ENCODE results near the gene DBF4B.
A peak's percentile ranks its signal among the peaks of the same experiment; 100 is the strongest.

Gene DBF4B

GRCh38 chr17:44763170-44763569 is 54.7 kb downstream of the DBF4B start:
- Mint-ChIP-seq H3K4me1 (peaks cover 6% of the 10 kb centered on the region), H3K27me3 (peaks cover 62% of the 10 kb centered on the region), H3K36me3 (no peaks in the 10 kb centered on the region), H3K9me3 (no peaks in the 10 kb centered on the region), H3K27ac (no peak overlapping the region), H3K4me3 (no peak overlapping the region)
- no peak for ATAC-seq

GRCh38 chr17:44765965-44766364 is 57.5 kb downstream of the DBF4B start:
- Mint-ChIP-seq H3K36me3 (no peaks in the 10 kb centered on the region), H3K27me3 (peaks cover 65% of the 10 kb centered on the region), H3K4me1 (peaks cover 6% of the 10 kb centered on the region), H3K9me3 (no peaks in the 10 kb centered on the region), H3K27ac (no peak overlapping the region), H3K4me3 (no peak overlapping the region)
- no peak for ATAC-seq

DNA sequence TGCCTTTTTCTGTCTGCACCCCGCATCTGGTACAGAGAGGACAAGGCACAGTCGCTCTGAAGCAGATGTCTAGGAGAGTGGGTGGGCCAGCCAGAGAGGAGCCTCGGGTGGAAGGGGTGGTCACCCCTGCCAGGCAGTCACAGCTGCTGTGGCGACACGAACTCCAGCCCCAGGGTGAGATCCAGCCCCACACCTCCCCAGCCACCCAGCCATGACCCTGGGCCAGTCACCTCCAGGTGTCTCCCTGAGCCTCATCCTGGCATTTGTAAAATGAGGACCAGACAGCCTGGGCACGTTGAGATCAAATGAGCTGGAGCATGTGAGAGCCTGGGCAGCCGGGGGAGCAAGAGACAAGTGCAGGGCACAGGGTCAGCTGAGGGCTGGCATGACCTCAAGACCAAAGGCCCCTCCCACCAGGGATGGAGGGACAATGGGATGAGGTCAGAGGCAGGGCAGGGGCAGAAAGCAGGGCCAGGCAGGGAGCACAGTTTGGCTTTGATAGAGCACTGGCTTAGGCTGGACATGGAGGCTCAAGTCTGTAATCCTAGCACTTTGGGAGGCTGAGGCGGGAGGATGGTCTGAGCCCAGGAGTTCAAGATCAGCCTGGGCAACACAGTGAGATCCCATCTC is 58.1 kb downstream of the DBF4B start:
- no peak overlapping the region for H3K27ac Mint-ChIP-seq
- H3K4me1 Mint-ChIP-seq, result peaks cover 6% of the 10 kb centered on the region
- H3K27me3 Mint-ChIP-seq, result peaks cover 59% of the 10 kb centered on the region
- H3K4me3 Mint-ChIP-seq, result no peak overlapping the region
- no peaks in the 10 kb centered on the region for H3K9me3 Mint-ChIP-seq
- no peak for ATAC-seq
- H3K36me3 Mint-ChIP-seq, result no peaks in the 10 kb centered on the region

- peaks cover 50% of the 10 kb centered on the region for H3K27me3 Mint-ChIP-seq
- H3K9me3 Mint-ChIP-seq, result no peaks in the 10 kb centered on the region
- no peak overlapping the region for H3K4me3 Mint-ChIP-seq
- peak; percentile 50 for ATAC-seq
- H3K4me1 Mint-ChIP-seq, result peaks cover 6% of the 10 kb centered on the region
- H3K27ac Mint-ChIP-seq, result no peak overlapping the region
- no peaks in the 10 kb centered on the region for H3K36me3 Mint-ChIP-seq
Measured at GRCh38 chr17:44767493-44767892, 59.0 kb downstream of the DBF4B start.

DNA sequence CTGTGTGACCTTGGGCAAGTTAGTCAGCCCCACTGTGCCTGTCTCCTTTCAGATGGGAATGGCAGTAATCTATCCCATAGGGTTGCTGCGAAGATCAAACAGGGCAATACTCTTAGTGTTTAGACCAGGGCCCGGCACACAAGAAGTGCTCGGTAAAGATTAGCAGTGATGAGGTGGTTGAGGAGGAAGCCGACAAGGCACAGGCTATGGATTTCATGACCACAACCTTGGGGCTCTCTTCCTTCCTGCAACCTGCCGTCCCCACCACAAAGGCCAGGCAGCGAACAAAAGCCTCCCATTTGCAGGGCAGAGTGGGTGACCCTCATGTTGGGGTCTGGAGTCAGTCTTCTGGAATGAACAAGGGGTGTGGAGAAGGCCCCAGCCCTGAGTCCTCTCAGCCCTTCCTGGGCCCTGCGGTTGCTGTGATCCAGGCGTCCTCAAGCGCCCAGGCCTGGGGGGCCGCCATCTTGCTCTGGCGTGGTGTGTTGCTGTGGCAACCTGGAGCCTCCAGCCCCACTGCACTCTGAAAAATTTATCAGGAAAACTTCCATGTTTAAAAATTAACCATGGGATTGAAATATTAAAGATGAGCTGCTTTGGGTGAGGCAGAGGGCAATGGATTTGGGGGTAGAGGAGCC is 60.2 kb downstream of the DBF4B start:
- Mint-ChIP-seq H3K4me1 (peaks cover 6% of the 10 kb centered on the region), H3K27me3 (peaks cover 57% of the 10 kb centered on the region), H3K9me3 (no peaks in the 10 kb centered on the region), H3K36me3 (no peaks in the 10 kb centered on the region), H3K27ac (no peak overlapping the region), H3K4me3 (no peak overlapping the region)
- no peak for ATAC-seq

GRCh38 chr17:44769230-44769629 is 60.8 kb downstream of the DBF4B start:
- H3K36me3 Mint-ChIP-seq, result no peaks in the 10 kb centered on the region
- peaks cover 57% of the 10 kb centered on the region for H3K27me3 Mint-ChIP-seq
- H3K4me3 Mint-ChIP-seq, result no peak overlapping the region
- no peaks in the 10 kb centered on the region for H3K9me3 Mint-ChIP-seq
- peaks cover 6% of the 10 kb centered on the region for H3K4me1 Mint-ChIP-seq
- no peak overlapping the region for H3K27ac Mint-ChIP-seq
- no peak for ATAC-seq

DNA sequence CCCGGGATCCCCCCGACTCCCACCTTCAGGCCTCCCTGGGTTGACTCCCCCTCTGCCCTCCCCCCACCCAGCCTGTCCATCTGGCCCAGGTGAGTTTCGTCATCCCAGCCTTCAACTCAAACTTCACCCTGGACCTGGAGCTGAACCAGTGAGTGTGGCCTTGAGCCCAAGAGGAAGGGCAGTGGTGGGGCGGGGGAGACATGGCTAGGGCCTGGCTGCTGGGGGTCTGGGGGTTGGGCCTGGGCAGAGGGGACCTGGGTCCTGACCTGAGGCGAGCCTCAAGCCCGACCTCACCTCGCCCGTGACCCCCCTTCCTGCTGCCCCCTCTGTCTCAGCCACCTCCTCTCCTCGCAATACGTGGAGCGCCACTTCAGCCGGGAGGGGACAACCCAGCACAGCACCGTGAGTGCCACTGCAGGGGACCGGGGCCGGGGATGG is 61.2 kb downstream of the DBF4B start:
- no peak overlapping the region for H3K27ac Mint-ChIP-seq

GRCh38 chr17:44770166-44770925 is 61.9 kb downstream of the DBF4B start:
- Mint-ChIP-seq H3K36me3 (no peaks in the 10 kb centered on the region), H3K4me1 (peaks cover 12% of the 10 kb centered on the region), H3K4me3 (no peak overlapping the region), H3K27me3 (peaks cover 55% of the 10 kb centered on the region), H3K27ac (no peak overlapping the region), H3K9me3 (no peaks in the 10 kb centered on the region)
- ATAC-seq, result no peak

More for the DNA sequence above, 61.2 kb downstream of the DBF4B start:
- Mint-ChIP-seq H3K27me3 (peaks cover 55% of the 10 kb centered on the region), H3K4me3 (no peak overlapping the region), H3K4me1 (peaks cover 7% of the 10 kb centered on the region), H3K9me3 (no peaks in the 10 kb centered on the region), H3K36me3 (no peaks in the 10 kb centered on the region)
- no peak for ATAC-seq

GRCh38 chr17:44772308-44773045 is 64.0 kb downstream of the DBF4B start:
- H3K27ac Mint-ChIP-seq, result no peak overlapping the region
- peaks cover 19% of the 10 kb centered on the region for H3K4me1 Mint-ChIP-seq
- peaks cover 54% of the 10 kb centered on the region for H3K27me3 Mint-ChIP-seq
- ATAC-seq, result no peak
- no peak overlapping the region for H3K4me3 Mint-ChIP-seq
- no peaks in the 10 kb centered on the region for H3K36me3 Mint-ChIP-seq
- H3K9me3 Mint-ChIP-seq, result no peaks in the 10 kb centered on the region

DNA sequence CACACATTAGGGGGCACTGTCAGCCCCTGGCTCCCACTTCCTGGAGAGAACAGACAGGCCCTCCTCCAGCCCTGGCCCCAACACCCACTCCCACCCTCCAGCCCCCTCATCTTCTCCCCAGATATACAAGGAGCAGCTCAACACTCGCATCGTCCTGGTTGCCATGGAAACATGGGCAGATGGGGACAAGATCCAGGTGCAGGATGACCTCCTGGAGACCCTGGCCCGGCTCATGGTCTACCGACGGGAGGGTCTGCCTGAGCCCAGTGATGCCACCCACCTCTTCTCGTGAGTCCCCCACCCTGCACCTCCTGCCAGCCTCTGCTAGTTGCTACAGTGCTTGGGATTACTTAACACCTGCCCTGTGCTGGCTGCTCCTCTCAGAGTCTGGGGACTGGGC is 64.7 kb downstream of the DBF4B start:
- Mint-ChIP-seq H3K4me1 (peaks cover 14% of the 10 kb centered on the region), H3K27me3 (peaks cover 54% of the 10 kb centered on the region), H3K4me3 (no peak overlapping the region), H3K9me3 (no peaks in the 10 kb centered on the region), H3K27ac (no peak overlapping the region), H3K36me3 (no peaks in the 10 kb centered on the region)
- ATAC-seq, result no peak

DNA sequence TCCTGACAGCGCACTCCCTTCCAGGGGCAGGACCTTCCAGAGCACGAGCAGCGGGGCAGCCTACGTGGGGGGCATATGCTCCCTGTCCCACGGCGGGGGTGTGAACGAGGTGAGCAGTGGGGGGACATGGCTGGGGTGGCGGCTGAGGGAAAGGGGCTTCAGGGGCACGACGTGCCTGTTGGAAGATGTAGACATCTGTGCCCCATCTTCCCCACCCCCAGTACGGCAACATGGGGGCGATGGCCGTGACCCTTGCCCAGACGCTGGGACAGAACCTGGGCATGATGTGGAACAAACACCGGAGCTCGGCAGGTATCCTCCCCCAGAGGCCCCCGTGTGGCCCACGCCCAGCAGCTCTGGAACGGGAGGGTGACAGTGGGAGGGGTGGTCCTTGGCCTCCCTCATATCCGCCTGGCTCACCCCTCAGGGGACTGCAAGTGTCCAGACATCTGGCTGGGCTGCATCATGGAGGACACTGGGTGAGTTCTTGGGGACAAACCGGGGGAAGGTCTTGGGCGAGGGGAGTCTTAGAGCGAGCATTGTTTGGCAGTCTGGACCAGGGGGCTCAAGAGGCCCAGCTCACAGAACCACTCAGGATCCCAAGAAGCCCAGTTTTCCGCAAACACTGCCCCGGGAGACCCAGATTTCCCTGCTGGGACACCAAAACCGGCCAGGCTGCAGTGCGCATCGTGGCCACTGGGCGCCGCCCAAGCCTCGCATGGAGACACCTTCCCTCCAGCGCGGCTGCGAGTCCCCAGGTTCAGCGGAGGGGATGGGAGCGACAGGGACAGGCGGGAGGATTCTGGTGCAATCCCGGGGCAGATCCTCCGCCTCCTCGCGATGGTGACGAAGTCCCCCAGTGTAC is 66.0 kb downstream of the DBF4B start:
- H3K36me3 Mint-ChIP-seq, result no peaks in the 10 kb centered on the region
- H3K27me3 Mint-ChIP-seq, result peaks cover 48% of the 10 kb centered on the region
- H3K4me1 Mint-ChIP-seq, result peaks cover 22% of the 10 kb centered on the region
- peak; percentile 63 for ATAC-seq
- peak overlapping the region; percentile 80 for H3K4me3 Mint-ChIP-seq
- H3K27ac Mint-ChIP-seq, result peak overlapping the region; percentile 11
- H3K9me3 Mint-ChIP-seq, result no peaks in the 10 kb centered on the region

DNA sequence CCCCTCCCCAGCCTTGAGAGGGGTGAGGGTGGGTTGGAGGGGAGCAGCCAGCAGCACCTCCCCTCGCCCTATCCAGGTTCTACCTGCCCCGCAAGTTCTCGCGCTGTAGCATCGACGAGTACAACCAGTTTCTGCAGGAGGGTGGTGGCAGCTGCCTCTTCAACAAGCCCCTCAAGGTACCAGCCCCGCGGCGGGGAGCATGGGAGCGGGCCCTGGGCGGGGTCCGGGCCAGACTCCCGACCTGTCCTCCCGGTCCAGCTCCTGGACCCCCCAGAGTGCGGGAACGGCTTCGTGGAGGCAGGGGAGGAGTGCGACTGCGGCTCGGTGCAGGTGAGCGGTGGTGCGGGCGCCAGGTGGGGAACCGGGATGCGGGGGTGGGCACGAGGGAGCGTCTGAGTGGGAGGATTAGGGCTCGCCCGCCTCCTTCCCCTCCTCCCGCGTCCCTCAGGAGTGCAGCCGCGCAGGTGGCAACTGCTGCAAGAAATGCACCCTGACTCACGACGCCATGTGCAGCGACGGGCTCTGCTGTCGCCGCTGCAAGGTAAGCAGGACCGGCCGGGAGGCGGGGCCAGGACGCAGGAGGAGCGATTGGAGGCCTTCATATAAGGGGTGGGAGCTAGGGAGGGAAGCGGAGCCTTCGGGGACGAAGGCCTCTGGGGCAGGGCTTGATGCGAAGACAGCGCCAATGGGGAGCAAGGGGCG is 66.8 kb downstream of the DBF4B start:
- H3K9me3 Mint-ChIP-seq, result no peaks in the 10 kb centered on the region
- ATAC-seq, result peak; percentile 95

DNA sequence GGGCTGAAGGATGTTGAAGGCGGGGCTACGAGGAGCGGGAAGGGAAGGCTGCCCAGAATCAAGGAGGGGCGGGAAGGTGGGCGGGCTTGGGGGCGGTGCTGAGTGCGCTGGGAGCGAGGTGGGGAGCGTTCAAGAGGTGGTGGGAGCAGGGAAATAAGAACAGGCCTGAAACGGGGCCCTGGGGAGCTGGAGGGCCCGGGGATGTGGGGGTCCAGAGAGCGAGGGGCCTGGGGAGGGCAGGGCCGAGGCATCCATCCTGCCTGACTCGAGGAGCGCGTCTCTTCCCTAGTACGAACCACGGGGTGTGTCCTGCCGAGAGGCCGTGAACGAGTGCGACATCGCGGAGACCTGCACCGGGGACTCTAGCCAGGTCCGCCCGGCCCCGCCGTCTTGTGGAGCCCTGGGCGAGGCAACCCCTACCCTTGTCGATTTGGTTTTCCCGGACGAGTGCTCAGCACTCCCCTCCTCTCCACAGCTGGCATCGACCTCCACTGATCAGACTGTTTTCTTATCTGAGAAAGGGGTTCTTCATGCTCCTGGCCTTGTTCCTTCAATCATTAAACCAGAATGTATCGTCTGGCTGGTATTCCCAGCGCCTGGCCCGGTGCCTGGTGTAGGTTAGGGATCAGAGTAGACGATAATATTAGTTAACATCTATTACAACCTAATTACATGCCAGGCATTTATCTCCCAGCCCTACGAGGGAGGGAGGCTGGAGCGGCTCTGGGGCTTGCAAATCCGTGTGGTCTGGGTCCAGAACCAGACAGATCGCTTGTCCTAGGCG is 67.6 kb downstream of the DBF4B start:
- peak overlapping the region; percentile 11 for H3K27ac Mint-ChIP-seq
- peaks cover 52% of the 10 kb centered on the region for H3K27me3 Mint-ChIP-seq
- peak overlapping the region; percentile 80 for H3K4me3 Mint-ChIP-seq
- H3K4me1 Mint-ChIP-seq, result peaks cover 27% of the 10 kb centered on the region
- no peaks in the 10 kb centered on the region for H3K36me3 Mint-ChIP-seq
- H3K9me3 Mint-ChIP-seq, result no peaks in the 10 kb centered on the region
- ATAC-seq, result peak; percentile 17

More for the DNA sequence above, 66.8 kb downstream of the DBF4B start:
- peaks cover 27% of the 10 kb centered on the region for H3K4me1 Mint-ChIP-seq
- no peaks in the 10 kb centered on the region for H3K36me3 Mint-ChIP-seq
- H3K27ac Mint-ChIP-seq, result peak overlapping the region; percentile 11
- peak overlapping the region; percentile 80 for H3K4me3 Mint-ChIP-seq
- H3K27me3 Mint-ChIP-seq, result peaks cover 48% of the 10 kb centered on the region
